HUDEP-2 (cell line): ENCODE results near the gene KDM6B.
"Not testable (repeated sequence)": the region's sequence is repeated elsewhere in the genome, so short reads cannot be mapped to it uniquely, and the experiment has no call there.

ENCODE experiments used
- DNase-seq, 76 experiments: peaks; one replicate each; lab custom pipeline; 2025; ENCODE audit not compliant: unreplicated experiment in 76 of 76; lab: John Stamatoyannopoulos, UW

Gene KDM6B, protein sequence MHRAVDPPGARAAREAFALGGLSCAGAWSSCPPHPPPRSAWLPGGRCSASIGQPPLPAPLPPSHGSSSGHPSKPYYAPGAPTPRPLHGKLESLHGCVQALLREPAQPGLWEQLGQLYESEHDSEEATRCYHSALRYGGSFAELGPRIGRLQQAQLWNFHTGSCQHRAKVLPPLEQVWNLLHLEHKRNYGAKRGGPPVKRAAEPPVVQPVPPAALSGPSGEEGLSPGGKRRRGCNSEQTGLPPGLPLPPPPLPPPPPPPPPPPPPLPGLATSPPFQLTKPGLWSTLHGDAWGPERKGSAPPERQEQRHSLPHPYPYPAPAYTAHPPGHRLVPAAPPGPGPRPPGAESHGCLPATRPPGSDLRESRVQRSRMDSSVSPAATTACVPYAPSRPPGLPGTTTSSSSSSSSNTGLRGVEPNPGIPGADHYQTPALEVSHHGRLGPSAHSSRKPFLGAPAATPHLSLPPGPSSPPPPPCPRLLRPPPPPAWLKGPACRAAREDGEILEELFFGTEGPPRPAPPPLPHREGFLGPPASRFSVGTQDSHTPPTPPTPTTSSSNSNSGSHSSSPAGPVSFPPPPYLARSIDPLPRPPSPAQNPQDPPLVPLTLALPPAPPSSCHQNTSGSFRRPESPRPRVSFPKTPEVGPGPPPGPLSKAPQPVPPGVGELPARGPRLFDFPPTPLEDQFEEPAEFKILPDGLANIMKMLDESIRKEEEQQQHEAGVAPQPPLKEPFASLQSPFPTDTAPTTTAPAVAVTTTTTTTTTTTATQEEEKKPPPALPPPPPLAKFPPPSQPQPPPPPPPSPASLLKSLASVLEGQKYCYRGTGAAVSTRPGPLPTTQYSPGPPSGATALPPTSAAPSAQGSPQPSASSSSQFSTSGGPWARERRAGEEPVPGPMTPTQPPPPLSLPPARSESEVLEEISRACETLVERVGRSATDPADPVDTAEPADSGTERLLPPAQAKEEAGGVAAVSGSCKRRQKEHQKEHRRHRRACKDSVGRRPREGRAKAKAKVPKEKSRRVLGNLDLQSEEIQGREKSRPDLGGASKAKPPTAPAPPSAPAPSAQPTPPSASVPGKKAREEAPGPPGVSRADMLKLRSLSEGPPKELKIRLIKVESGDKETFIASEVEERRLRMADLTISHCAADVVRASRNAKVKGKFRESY (N-terminal part only)

DNA sequence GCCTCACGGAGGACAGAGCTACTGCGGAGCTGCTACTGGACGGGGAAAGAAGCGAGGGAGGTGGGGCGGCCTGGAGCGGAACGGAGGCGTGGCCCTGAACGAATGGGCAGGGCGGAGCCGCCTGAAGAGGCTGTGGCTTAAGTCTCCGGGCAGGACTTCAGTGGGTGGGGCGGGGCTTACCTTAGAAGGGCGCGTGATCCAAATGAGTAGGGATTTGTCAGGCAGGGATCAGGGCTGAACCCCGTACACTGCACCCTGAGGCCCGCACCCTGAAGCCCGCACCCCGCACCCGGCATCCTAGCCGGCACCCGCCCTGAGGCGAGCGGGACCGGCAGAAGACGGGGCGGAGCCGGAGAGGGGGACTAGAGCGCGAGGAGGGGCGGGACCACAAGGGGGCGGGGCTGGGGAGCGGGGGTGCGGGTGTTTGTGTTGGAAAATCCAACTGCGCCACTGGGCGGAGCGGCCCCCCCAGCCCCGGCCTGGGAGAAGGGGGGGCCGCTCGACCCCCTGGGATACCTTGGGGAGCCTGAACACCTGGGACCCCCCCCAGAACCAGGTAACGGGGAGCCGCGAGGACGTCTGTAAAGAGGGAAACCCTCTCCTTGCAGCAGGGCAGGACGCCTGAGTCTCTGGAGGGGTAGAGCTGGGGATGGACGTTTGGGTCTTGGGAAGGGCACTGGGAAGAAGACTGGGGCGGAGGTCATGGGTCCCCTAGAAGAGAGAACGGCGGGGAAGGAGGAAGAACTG lies at the start of gene KDM6B:
TSS of gene KDM6B (plus strand) at position 423 of the 747 bp plus-strand sequence. CDS start 11,338 bp downstream, outside the sequence.
- DNase-seq, result peak in 64 of 76 experiments; percentile 25 to 91 (median 81)

DNA sequence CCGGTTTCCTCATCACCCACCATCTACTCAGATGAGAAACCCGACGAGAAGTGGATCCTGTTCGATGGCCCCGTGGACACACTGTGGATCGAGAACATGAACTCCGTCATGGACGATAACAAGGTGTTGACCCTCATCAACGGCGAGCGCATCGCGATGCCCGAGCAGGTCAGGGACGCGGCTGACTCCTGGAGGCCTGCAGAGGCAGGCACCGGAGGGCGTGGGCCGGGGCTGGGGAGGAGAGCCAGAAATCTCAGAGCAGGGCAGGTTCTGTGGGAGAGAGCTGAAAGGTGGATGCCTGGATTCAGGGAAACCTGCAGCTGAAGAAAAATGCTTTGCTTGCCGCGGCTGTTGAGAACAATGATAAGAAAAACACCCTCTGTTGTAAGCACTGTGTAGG lies 47.2 kb upstream of the KDM6B start:
- no peak for DNase-seq

DNA sequence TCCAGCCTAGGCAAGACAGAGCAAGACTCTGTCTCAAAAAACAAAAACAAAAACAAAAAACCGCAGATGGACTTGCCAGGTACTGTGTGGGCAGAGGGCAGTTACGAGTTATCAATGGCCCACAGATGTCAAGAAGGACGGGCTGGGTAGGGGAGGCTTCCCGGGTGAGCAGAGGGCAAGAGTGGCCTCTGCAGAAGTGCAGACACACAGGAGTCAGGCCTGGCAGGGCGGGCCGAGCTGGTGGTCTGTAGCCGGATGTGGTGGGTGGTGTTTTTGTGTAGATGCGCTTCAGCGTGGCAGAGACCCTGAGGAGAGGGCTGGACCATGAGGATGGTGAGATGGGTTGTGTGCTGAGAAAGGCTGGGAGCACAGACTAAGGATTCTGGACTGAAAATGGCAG lies 44.9 kb upstream of the KDM6B start:
- peak in 27 of 76 experiments; percentile 1 to 62 (median 18) for DNase-seq

DNA sequence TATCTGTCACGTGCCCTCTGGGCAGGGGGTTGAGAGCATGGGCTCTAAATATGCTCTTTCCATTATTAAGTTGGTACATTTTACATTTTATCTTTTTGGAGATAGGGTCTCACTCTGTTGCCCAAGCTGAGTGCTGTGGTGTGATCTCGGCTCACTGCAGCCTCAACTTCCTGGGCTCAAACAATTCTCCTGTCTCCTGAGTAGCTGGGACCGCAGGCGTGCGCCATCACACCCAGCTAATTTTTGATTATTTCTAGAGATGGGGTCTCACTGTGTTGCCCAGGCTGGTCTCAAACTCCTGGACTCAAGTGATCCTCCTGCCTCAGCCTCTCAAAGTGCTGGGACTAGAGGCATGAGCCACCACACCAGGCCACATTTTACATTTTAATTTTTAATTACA lies 43.9 kb upstream of the KDM6B start:
- no peak for DNase-seq

DNA sequence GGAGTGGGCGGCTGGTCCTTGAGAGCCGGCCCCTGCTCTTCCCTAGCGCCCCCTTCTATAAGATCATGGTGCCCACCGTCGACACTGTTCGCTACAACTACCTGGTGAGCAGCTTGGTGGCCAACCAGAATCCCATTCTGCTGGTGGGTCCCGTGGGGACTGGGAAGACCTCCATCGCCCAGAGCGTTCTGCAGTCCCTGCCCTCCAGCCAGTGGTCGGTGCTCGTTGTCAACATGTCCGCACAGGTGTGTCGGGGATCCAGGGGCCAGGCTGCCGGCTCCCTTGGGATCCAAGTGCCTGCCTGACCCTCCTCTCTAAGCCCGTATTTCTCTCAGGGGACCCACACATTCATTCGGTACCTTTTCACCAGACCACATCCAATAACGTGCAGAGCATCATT lies 41.4 kb upstream of the KDM6B start:
- DNase-seq, result no peak

DNA sequence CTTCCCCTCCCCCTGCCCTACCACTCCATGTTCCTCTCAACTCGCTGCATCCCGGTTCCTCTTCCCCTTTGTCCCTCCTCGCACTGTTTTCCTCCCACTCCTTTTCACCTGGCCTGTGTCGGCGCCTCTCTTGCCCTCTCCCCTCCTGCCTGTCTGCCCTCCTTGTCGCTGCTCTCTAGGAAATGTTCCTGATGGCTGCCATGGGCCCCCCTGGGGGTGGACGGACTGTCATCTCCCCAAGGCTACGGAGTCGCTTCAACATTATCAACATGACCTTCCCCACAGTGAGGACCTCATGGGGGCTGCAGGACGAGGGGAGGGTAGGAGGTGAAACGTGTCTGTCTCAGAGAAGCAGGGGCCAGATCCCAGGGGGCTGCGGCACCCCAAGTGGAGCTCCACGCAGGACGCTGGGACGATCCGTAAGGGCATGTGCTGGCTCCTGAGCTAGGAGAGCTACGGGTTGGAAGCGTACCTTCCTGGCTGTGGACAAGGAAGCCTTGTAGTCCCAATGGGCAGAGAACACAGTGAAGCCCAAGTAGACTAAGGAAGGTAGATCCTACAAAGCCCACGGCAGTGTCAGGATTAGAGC lies 39.8 kb upstream of the KDM6B start:
- no peak for DNase-seq

DNA sequence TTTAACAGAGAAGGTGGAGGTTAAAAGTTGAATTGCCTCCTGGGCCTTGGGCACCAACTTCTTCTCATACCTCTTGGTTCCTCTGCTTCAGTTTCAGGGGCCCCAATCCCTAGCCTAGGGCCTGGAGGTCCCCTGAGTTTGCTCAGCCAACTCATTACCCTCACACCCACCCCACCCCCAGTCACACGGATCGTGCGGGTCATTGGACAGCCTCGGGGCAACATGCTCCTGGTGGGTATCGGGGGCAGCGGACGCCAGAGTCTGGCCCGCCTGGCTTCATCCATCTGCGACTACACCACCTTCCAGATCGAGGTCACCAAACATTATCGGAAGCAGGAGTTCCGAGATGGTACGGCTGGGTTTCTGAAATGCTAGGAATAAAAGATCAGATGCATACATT lies 36.0 kb upstream of the KDM6B start:
- no peak for DNase-seq

DNA sequence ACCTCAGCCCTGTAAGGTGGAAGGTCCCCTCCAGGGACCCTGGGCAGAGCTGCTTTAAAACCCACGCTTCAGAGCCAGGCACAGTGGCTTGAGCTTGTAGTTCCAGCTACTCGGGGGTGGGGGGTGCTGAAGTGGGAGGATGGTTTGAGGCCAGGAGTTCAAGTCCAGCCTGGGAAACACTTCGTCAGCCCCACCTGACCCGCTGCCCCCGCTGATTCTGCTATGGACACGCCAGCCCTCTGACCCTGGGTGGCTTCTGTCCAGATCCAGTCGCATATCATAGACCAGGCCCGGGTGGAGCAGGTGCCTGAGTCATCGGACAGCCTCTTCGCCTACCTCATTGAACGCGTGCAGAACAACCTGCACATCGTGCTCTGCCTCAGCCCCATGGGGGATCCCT lies 35.2 kb upstream of the KDM6B start:
- peak in 1 of 76 experiments; percentile 3 for DNase-seq

DNA sequence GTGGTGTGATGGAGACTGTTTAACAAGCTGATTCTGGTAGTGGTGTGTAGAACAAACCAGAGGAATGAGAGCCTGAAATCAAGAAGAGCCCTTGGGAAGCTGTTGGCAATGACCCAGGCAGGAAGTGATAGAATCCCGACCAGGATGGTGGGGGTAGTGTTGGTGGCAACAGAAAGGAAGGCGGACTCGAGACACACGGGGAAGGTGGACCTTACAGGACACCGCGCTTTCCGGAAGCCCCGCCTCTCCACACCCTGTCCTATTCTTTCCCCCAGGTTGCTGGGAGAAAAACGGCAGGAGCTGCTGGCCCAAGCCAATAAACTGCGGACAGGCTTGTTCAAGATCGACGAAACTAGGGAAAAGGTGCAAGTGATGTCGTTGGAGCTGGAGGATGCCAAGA lies 30.0 kb upstream of the KDM6B start:
- DNase-seq, result no peak

DNA sequence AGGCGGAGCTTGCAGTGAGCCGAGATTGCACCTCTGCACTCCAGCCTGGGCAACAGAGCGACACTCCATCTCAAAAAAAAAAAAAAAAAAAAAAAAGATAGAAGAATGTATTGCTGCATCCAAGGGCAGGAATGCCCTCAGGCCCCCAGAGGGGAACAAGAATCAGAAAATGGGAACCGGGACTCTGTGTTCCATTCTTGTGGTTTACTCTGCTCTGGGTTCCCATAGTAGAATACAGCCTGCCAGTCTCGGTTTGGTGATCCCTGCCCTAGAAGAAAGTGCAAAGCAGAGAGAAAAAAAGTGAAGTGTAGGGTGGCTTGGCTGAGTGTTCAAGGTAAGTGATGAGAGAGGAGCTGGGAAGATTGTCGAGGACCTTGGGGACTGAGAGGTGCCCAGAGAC lies 27.4 kb upstream of the KDM6B start:
- no peak for DNase-seq

DNA sequence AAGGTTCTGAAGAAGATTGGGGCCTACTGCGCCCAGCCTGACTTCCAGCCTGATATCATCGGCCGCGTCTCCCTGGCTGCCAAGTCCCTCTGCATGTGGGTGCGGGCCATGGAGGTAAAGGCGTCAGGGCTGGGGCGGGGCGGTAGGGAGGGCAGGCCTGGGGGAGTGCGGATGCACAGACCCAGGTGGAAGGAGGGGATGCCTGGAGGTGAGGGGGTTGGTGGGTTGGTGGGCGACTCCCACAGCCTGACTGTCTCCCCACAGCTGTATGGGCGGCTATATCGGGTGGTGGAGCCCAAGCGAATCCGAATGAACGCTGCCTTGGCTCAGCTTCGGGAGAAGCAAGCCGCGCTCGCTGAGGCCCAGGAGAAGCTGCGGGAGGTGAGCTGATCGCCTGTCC lies 26.8 kb upstream of the KDM6B start:
- no peak for DNase-seq

DNA sequence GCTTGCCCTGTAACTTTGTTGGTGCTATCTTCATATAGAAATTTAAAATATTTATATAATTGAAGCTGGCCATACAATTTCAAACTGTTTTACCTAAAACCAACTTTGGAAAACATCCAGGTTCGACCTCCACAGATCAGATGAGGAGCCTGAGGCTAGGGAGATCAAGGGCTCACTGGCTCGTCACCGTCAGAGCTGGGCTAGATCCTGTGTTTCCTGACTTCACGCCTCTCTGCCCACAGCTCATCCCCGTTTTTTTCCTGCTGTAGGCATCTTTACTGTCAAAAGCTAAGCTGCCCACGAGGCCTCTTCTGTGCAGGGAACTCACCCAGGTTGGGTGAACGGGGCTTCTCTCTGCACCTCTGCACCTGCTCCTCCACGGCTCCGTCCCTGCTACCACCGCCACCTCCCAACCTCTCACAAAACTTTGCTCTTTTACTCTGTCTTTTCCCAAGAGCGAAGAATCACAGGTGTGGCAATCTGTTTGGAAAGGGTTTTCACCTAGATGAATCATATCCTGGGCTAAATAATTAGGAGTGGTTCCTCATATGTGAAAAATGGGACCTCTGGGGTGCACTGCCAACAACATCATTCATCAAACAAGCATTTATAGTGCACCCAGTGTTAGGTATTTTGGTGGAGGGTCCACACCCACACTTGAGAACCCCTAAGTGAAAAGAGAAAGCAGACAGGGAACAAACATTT lies 24.8 kb upstream of the KDM6B start:
- DNase-seq, result no peak

DNA sequence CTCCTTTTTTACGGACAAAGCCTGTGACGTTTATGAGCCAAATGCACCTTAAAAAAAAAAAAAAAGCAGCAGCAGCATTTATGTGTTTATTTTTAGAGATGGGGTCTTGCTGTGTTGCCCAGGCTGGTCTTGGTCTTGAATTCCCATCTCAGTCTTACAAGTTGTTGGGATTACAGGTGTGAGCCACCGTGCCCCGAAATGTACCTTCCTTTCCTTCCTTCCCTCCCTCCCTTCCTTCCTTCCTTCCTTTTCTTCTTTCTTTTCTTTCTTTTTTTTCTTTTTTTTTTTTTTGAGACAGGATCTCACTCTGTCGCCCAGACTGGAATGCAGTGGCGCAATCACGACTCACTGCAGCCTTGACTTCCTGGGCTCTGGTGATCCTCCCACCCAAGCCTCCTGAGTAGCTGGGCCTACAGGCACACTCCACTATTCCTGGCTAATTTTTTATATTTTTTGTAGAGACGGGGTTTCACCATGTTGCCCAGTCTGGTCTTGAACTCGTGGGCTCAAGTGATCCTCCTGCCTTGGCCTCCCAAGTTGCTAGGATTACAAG lies 24.1 kb upstream of the KDM6B start:
- DNase-seq, result not testable (repeated sequence)

DNA sequence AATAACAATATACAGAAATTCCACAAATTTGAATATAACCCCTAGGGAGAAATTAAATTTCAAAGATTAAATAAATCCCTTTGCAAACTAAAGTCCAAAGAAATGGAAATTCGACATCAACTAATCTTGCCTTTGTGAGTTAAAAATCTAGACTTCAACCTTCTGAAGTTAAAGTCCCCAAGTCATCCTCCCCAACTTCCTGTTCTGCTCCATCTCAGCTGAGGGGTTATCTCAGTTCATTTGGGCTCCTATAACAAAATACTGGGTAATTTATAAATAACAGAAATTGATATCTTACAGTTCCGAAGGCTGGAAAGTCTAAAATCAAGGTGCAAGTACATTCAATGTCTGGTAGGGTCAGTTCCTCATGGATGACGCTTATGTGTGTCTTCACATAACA lies 22.8 kb upstream of the KDM6B start:
- no peak for DNase-seq

DNA sequence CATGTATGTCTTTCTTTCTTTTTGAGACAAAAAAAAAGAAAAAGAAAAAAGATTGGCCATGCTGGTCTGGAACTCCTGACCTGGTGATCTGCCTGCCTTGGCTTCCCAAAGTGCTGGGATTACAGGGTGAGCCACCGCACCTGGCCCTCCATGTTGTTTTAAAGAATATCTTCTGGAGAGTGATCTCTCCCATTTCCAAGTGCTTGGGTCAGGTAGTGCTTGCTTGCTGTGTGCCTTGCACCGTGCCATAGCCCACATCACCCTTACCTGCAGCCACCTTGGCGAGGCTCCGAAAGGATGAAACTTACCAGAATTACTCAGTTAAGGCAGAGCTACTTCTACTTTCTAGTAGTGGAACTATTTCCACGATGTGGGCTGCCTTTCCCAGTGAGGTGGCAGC lies 19.0 kb upstream of the KDM6B start:
- DNase-seq, result no peak

DNA sequence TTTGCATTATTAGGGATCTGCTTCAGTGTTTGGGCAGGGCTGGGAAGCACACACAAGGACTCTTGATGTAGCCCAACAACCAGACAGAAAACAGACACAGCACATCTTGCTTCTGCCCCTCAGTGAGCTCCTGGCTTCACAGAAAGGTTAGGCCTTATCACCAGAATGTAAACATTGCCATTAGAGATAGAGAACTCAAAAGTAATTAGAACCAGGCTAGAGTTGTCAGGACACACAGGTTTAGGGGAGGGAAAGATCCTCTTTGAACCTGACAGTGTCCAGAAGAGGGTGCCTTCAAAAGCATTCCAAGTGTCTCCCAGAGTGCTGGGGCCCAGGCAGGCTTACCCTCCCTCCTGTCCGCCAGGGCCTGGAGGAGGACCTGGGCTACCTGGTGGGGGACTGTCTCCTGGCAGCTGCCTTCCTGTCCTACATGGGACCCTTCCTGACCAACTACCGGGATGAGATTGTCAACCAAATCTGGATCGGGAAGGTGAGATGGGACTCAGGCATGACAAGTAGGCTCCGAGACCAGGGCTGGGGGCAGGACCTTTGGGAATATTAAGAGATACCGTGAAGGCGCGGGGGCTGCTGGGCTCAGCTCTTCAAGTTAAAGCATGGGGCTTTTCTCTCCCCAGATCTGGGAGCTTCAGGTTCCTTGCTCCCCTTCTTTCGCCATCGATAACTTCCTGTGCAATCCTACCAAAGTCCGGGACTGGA lies 16.9 kb upstream of the KDM6B start:
- no peak for DNase-seq

DNA sequence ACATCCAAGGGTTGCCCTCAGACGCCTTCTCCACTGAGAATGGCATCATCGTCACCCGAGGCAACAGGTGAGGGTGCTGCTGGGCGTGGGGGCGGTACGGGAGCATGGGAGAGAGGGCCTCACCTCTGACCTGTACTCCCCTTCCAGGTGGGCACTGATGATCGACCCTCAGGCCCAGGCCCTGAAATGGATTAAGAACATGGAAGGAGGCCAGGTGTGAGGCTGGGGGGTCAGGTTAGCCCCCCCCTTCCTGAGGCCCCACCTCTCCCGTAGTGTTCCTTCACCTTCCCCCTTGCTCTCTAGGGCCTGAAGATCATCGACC lies 16.4 kb upstream of the KDM6B start:
- no peak for DNase-seq

DNA sequence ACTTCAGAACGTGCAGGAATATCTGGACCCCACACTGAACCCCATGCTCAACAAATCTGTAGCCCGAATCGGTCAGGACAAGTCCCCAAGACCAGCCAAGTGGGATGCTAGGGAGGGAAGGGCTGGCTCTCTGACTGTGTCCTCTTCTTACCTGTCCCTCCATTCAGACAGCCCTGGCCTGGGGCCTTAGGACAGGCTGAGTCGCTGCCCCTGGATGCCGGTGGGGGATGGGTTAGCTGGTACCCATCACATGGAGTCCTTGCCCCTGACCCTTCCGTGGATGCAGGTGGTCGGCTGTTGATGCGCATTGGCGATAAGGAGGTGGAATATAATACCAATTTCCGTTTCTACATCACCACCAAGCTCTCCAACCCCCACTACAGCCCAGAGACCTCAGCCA lies 16.0 kb upstream of the KDM6B start:
- no peak for DNase-seq
